Fibroblast of lung (primary cell): ENCODE data around the gene MFN2. TPM values are rescaled to one million over a fixed set of nuclear protein-coding genes. Genes with fewer than 3 reads are reported as not detected.
"Not testable (repeated sequence)": the region's sequence is repeated elsewhere in the genome, so short reads cannot be mapped to it uniquely, and the experiment has no call there.

Source experiments
- DNase-seq, 2 donors: peaks; one replicate each; pipeline versions ENCODE4 v3.0.0 to v3.0.0-alpha.2; 2010; ENCODE audit warnings: low read depth in 2 of 2
- H2AFZ ChIP-seq: 2 replicates; pipeline ENCODE4 v1.5.1; 2012; ENCODE audit warnings: low read length, control low read depth, inconsistent platforms
- H3K27ac ChIP-seq: 2 replicates; pipeline ENCODE4 v1.5.1; 2011; ENCODE audit warnings: low read length, control low read depth; ENCODE audit not compliant: insufficient read depth
- H3K27me3 ChIP-seq: 2 replicates; pipeline ENCODE4 v1.5.1; 2011; ENCODE audit warnings: mild to moderate bottlenecking, low read length; ENCODE audit not compliant: control insufficient read depth, insufficient read depth
- H3K36me3 ChIP-seq: 2 replicates; pipeline ENCODE4 v1.5.1; 2011; ENCODE audit warnings: low read length; ENCODE audit not compliant: control insufficient read depth, insufficient read depth
- H3K4me1 ChIP-seq: 2 replicates; pipeline ENCODE4 v1.5.1; 2011; ENCODE audit warnings: low read length; ENCODE audit not compliant: control insufficient read depth, insufficient read depth; ENCODE audit errors: extremely low read depth
- H3K4me2 ChIP-seq: 2 replicates; pipeline ENCODE4 v1.5.1; 2011; ENCODE audit warnings: low read length, control low read depth; ENCODE audit not compliant: insufficient read depth; ENCODE audit errors: extremely low read depth
- H3K4me3 ChIP-seq, 4 experiments: fragments of 200-600 bp in 1 of 4; sonication (generic) in 1 of 4; replicated peaks in 1 of 4; 2 replicates each; pipeline ENCODE4 v1.5.1; 2011 to 2016; ENCODE audit warnings: low read length in 4 of 4, low read depth in 3 of 4, mild to moderate bottlenecking in 3 of 4, control low read depth in 2 of 4, inconsistent platforms in 1 of 4, mixed read lengths in 1 of 4; ENCODE audit not compliant: insufficient read depth in 1 of 4; ENCODE audit errors: control extremely low read depth in 1 of 4
- H3K79me2 ChIP-seq: 2 replicates; pipeline ENCODE4 v1.5.1; 2012; ENCODE audit warnings: mild to moderate bottlenecking, low read length, inconsistent platforms; ENCODE audit not compliant: control insufficient read depth, insufficient read depth
- H3K9ac ChIP-seq: 2 replicates; pipeline ENCODE4 v1.5.1; 2011; ENCODE audit warnings: mild to moderate bottlenecking, low read length, control low read depth; ENCODE audit not compliant: insufficient read depth
- H3K9me3 ChIP-seq: 2 replicates; pipeline ENCODE4 v1.5.1; 2012; ENCODE audit warnings: low read depth, low read length; ENCODE audit not compliant: control insufficient read depth, insufficient read depth
- H4K20me1 ChIP-seq: 2 replicates; pipeline ENCODE4 v1.5.1; 2011; ENCODE audit warnings: low read length; ENCODE audit not compliant: control insufficient read depth, insufficient read depth; ENCODE audit errors: extremely low read depth
- EZH2 ChIP-seq: IDR thresholded peaks from 2 replicates; pipeline ENCODE4 v1.5.1; 2012; ENCODE audit warnings: low read length, control low read depth, mild to moderate bottlenecking; ENCODE audit errors: missing control alignments
- polyA plus RNA-seq, 2 donors: library from polyadenylated mRNA; depleted of rRNA in 1 of 2; stranded (reverse) in 1 of 2; unstranded in 1 of 2; fragments of >200 nt; gene quantifications; 2 replicates each; pipeline ENCODE4 v1.2.1, GENCODE V29; 2011 to 2012; ENCODE audit warnings: missing spikeins in 1 of 2
- total RNA-seq: library from RNA; depleted of rRNA; stranded (reverse); fragments of >200 nt; gene quantifications from 2 replicates; pipeline ENCODE4 v1.2.1, GENCODE V29; 2014
- TF ChIP-seq, protein P1 (sequence below), 2 donors: IDR thresholded peaks in 1 of 2; conservative IDR thresholded peaks in 1 of 2; 1 replicate in 1 of 2; 2 replicates in 1 of 2; pipeline ENCODE4 v1.5.1; 2011 to 2012; ENCODE audit warnings: low read length in 2 of 2, control low read depth in 1 of 2, inconsistent platforms in 1 of 2, low read depth in 1 of 2, mild to moderate bottlenecking in 1 of 2

MFN2 gene
- total and polyA plus RNA-seq, 2 donors (not counting 1 experiment from before 2014, with no cell fraction given): 50.6 to 52.5 TPM

DNA sequence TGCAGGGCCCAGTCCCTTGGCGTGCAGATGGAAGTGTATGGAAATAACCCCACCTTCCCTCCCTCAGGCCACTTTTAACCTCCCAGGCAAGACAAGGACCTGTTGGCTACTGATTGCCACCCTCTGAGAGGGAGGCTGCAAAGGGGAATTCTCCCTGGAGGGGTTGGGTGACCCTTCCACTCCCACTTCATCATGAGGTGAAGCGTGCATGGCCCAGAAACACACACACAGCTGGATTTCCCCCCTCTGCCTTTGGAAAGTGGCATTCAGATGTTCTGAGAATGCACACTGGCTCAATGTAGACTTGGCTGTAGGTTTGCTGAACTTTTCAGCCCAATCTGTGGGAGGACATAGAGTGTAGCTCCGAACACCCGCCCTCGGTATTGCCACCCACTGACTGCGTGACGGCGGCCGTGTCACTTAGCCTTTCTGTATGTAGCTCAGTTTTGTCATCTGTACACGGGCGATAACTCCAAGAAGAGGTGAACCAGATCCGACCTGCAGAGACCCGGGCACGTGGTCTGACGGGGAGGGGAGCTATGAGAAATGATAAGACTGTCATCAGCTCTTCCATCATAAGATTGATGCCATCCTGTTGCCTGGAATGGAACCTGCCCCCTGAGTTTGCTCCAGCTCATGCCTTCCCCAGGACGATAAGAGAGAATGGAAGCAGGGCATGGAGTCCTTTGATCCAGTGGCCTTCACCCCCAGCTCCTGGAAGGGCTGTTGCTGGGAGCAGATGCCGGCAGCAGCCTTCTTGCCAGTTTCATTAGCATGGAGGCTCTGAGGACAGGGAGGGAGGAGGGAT lies 58.3 kb downstream of the MFN2 start:
- H2AFZ ChIP-seq: no peak overlapping the region
- DNase-seq: no peak

DNA sequence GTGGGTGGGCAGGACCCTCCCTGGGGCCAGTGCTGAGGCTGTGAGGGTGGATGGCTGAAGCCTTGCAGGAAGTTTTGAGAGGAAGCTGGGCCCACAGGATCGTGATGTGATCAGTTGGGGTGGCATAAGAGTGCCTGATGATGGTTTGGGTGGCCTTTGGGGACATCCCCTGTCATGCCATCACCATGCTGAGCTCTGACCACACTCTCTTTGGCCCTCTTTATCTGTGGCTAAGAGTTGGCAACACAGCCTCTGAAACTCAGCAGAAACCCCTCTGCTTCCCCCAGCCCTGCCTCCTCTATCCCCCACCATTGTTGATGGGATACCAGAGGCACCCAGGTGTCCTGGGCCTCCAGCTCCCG lies 58.9 kb downstream of the MFN2 start:
- no peaks in the 10 kb centered on the region for H3K9me3 ChIP-seq
- H3K27ac ChIP-seq: no peak overlapping the region
- no peak overlapping the region for H3K4me2 ChIP-seq
- no peaks in the 10 kb centered on the region for H3K79me2 ChIP-seq
- TF ChIP-seq, protein P1, sequence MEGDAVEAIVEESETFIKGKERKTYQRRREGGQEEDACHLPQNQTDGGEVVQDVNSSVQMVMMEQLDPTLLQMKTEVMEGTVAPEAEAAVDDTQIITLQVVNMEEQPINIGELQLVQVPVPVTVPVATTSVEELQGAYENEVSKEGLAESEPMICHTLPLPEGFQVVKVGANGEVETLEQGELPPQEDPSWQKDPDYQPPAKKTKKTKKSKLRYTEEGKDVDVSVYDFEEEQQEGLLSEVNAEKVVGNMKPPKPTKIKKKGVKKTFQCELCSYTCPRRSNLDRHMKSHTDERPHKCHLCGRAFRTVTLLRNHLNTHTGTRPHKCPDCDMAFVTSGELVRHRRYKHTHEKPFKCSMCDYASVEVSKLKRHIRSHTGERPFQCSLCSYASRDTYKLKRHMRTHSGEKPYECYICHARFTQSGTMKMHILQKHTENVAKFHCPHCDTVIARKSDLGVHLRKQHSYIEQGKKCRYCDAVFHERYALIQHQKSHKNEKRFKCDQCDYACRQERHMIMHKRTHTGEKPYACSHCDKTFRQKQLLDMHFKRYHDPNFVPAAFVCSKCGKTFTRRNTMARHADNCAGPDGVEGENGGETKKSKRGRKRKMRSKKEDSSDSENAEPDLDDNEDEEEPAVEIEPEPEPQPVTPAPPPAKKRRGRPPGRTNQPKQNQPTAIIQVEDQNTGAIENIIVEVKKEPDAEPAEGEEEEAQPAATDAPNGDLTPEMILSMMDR (conservative IDR thresholded peaks at IDR 0.05 in 1 of 2, IDR thresholded peaks at IDR 0.05 in 1 of 2; ENCODE audit: low read depth in 1 of 2, low read length in 2 of 2): no peak
- no peak for TF ChIP-seq EZH2
- DNase-seq: no peak
- H3K4me3 ChIP-seq: no peak overlapping the region
- no peak overlapping the region for H2AFZ ChIP-seq
- no peak overlapping the region for H3K9ac ChIP-seq
- no peaks in the 10 kb centered on the region for H3K27me3 ChIP-seq
- H3K4me1 ChIP-seq: peaks cover 2% of the 10 kb centered on the region
- no peaks in the 10 kb centered on the region for H4K20me1 ChIP-seq
- no peaks in the 10 kb centered on the region for H3K36me3 ChIP-seq

More for the DNA sequence above, 58.3 kb downstream of the MFN2 start:
- Histone ChIP-seq H3K27ac (no peak overlapping the region), H3K9ac (no peak overlapping the region), H3K4me3 (no peak overlapping the region), H3K9me3 (no peaks in the 10 kb centered on the region), H3K27me3 (no peaks in the 10 kb centered on the region), H3K79me2 (no peaks in the 10 kb centered on the region), H4K20me1 (no peaks in the 10 kb centered on the region), H3K4me1 (peaks cover 2% of the 10 kb centered on the region), H3K4me2 (no peak overlapping the region), H3K36me3 (no peaks in the 10 kb centered on the region)
- TF ChIP-seq EZH2: no peak
- TF ChIP-seq, protein P1 (conservative IDR thresholded peaks at IDR 0.05 in 1 of 2, IDR thresholded peaks at IDR 0.05 in 1 of 2; ENCODE audit: low read depth in 1 of 2, low read length in 2 of 2): no peak

DNA sequence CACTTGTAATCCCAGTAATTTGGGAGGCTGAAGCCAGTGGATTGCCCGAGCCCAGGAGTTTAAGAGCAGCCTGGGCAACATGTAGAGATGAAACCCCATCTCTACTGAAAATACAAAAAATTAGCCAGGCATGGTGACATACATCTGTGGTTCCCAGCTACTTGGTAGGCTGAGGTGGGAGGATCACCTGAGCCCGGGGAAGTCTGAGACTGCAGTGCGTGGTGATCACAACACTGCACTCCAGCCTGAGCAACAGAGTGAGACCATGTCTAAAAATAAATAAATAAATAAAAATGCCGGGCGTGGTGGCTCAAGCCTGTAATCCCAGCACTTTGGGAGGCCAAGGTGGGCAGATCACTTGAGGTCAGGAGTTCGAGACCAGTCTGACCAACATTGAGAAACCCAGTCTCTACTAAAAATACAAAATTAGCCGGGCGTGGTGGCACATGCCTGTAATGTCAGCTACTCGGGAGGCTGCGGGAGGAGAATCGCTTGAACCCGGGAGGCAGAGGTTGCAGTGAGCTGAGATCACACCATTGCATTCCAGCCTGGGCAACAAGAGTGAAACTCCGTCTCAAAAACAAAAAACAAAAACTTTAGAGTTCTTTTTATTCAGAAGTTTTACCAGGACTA lies 59.7 kb downstream of the MFN2 start:
- not testable (repeated sequence) for H3K27ac ChIP-seq, H4K20me1 ChIP-seq, H3K27me3 ChIP-seq, H3K4me1 ChIP-seq, H2AFZ ChIP-seq, H3K79me2 ChIP-seq, H3K9me3 ChIP-seq, H3K4me2 ChIP-seq, DNase-seq, H3K4me3 ChIP-seq, H3K9ac ChIP-seq, H3K36me3 ChIP-seq
